K562 (cell line): Measurements from ENCODE around the gene FAM240A.

Experiments used
- CCAR2 ChIP-seq: fragments of 200-400 bp; formaldehyde crosslinking; IDR thresholded peaks from 2 replicates; pipeline ENCODE4 v1.6.1; 2017; ENCODE audit warnings: mild to moderate bottlenecking, low read depth, low read length
- CREB3 ChIP-seq: fragments of 450-650 bp; conservative IDR thresholded peaks from 2 replicates; pipeline ENCODE4 v1.6.1; 2016; ENCODE audit warnings: missing genetic modification characterization, low read depth, mild to moderate bottlenecking, missing compliant biosample characterization, moderate library complexity
- CTBP1 ChIP-seq: fragments of 450-650 bp; IDR thresholded peaks from 2 replicates; pipeline ENCODE4 v1.6.1; 2016; ENCODE audit warnings: borderline replicate concordance
- CTCF ChIP-seq, 3 experiments: IDR thresholded peaks in 2 of 3; conservative IDR thresholded peaks in 1 of 3; 2 replicates each; pipeline ENCODE4 v1.5.1; 2011 to 2012; ENCODE audit warnings: low read length in 3 of 3, mild to moderate bottlenecking in 3 of 3, control low read depth in 2 of 3, improper control_type of control experiment in 1 of 3, inconsistent platforms in 1 of 3, low read depth in 1 of 3, mixed read lengths in 1 of 3, moderate library complexity in 1 of 3; ENCODE audit not compliant: insufficient read depth in 2 of 3
- EGR1 ChIP-seq: fragments of 450-650 bp; conservative IDR thresholded peaks from 2 replicates; pipeline ENCODE4 v1.6.1; 2017; ENCODE audit warnings: mild to moderate bottlenecking
- EZH2 ChIP-seq: IDR thresholded peaks from 2 replicates; pipeline ENCODE4 v1.6.1; 2012; ENCODE audit warnings: low read depth, mild to moderate bottlenecking, inconsistent platforms, low read length, borderline replicate concordance
- FOXM1 ChIP-seq, 2 experiments: fragments of 450-650 bp in 1 of 2; sonication (generic) in 1 of 2; formaldehyde crosslinking in 1 of 2; IDR thresholded peaks; 2 replicates each; pipeline versions ENCODE4 v1.6.1 to v1.9.0; 2017 to 2022; ENCODE audit warnings: low read depth in 2 of 2, mild to moderate bottlenecking in 2 of 2, missing genetic modification reagents in 1 of 2, moderate library complexity in 1 of 2
- NCOA2 ChIP-seq, 2 experiments: fragments of 450-650 bp; IDR thresholded peaks; 2 replicates each; pipeline ENCODE4 v1.6.1; 2018; ENCODE audit warnings: mild to moderate bottlenecking in 2 of 2, moderate library complexity in 1 of 2; ENCODE audit not compliant: partially characterized antibody in 2 of 2
- POLR2A ChIP-seq: fragments of 450-650 bp; conservative IDR thresholded peaks from 2 replicates; pipeline ENCODE4 v1.6.1; 2016
- USF2 ChIP-seq: sonication (generic); formaldehyde crosslinking; IDR thresholded peaks from 2 replicates; pipeline ENCODE4 v1.5.0; 2020; ENCODE audit warnings: missing genetic modification reagents
- YY1 ChIP-seq, 3 experiments: IDR thresholded peaks; 2 replicates each; pipeline ENCODE4 v1.6.1; 2011; ENCODE audit warnings: low read length in 2 of 3, mild to moderate bottlenecking in 2 of 3, moderate library complexity in 2 of 3, borderline replicate concordance in 1 of 3, control low read depth in 1 of 3, low read depth in 1 of 3; ENCODE audit not compliant: insufficient read depth in 3 of 3, insufficient replicate concordance in 2 of 3, control insufficient read depth in 1 of 3, insufficient read length in 1 of 3; ENCODE audit errors: extremely low read depth in 1 of 3
- ZFP91 ChIP-seq: sonication (generic); formaldehyde crosslinking; IDR thresholded peaks from 2 replicates; pipeline ENCODE4 v1.8.0; 2022; ENCODE audit warnings: mild to moderate bottlenecking, missing genetic modification reagents
- ZNF23 ChIP-seq: fragments of 250-450 bp; sonication (Bioruptor Pico); IDR thresholded peaks from 2 replicates; pipeline ENCODE4 v1.4.0; 2020; ENCODE audit warnings: mild to moderate bottlenecking

GRCh38 chr3:46624975-46625490 is 12.7 kb downstream of the FAM240A start:
- TF ChIP-seq ZFP91: no peak
- no peak for TF ChIP-seq EZH2
- TF ChIP-seq CCAR2: no peak
- no peak for TF ChIP-seq ZNF23 (CRISPR knock-in tag)
- no peak for TF ChIP-seq POLR2A
- TF ChIP-seq CTBP1: no peak
- no peak for TF ChIP-seq FOXM1 (IDR thresholded peaks at IDR 0.05; ENCODE audit: low read depth)
- no peak for TF ChIP-seq FOXM1 (CRISPR knock-in tag; IDR thresholded peaks at IDR 0.05; ENCODE audit: low read depth)
- no peak for TF ChIP-seq EGR1
- no peak for TF ChIP-seq USF2 (CRISPR knock-in tag)
- no peak for TF ChIP-seq CTCF (IDR thresholded peaks at IDR 0.05 in 2 of 3, conservative IDR thresholded peaks at IDR 0.05 in 1 of 3; ENCODE audit: insufficient read depth in 2 of 3, low read depth in 1 of 3, low read length in 3 of 3)
- no peak for TF ChIP-seq NCOA2 (IDR thresholded peaks at IDR 0.05; ENCODE audit: partially characterized antibody in 2 of 2)
- no peak for TF ChIP-seq YY1 (IDR thresholded peaks at IDR 0.05; ENCODE audit: borderline replicate concordance in 1 of 3, control insufficient read depth in 1 of 3, extremely low read depth in 1 of 3, insufficient read depth in 3 of 3, insufficient read length in 1 of 3, insufficient replicate concordance in 2 of 3, low read depth in 1 of 3, low read length in 2 of 3)
- TF ChIP-seq CREB3 (tag): no peak
